MM.1S (cell line): ENCODE measurements around the gene SLC66A3.

Experiments used
- EZH2 ChIP-seq: fragments of 300-600 bp; sonication (generic); optimal IDR thresholded peaks from 2 replicates; pipeline ENCODE3; 2017; ENCODE audit warnings: low read depth, mild to moderate bottlenecking, antibody characterized with exemption, low read length, mixed read lengths
- EZH2phosphoT487 ChIP-seq: fragments of 300-600 bp; sonication (generic); IDR thresholded peaks from 2 replicates; pipeline ENCODE4 v1.6.1; 2018; ENCODE audit warnings: antibody characterized with exemption, low read length
- TF ChIP-seq, protein P1 (sequence below): fragments of 300-600 bp; sonication (generic); IDR thresholded peaks from 2 replicates; pipeline ENCODE4 v1.5.1; 2016; ENCODE audit warnings: antibody characterized with exemption, low read length, mixed read lengths

DNA sequence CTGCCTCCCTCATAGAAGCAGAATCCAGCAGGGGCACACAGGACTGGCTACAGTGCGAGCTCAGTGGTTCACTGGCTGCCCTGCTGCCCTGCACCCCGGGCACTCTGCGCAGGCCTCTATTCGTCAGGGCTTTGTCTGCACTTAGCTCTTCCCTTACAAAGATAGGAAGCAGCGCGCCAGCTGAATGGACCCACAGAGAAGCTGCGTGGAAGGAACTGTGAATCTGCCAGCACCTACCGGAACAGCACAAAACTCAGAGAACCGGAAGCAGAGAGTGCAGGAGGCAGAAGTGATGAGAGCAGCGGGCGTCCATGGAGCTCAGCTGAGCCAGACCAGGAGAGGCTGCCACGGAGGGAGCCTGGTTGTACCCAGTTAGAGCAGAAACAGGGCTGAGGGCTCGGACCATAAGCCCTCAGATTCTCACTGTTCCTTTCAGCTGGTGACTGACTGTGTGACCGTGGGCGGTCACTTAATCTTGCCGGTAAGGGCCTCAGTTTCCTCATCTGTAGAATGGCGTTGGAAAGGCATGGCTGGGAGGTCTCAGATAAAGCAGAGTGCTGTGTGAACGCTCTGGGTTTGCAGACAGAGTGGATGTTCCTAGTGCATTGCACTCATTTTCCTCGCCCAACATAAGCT, 23.1 kb upstream of the SLC66A3 start:
- TF ChIP-seq, protein P1, sequence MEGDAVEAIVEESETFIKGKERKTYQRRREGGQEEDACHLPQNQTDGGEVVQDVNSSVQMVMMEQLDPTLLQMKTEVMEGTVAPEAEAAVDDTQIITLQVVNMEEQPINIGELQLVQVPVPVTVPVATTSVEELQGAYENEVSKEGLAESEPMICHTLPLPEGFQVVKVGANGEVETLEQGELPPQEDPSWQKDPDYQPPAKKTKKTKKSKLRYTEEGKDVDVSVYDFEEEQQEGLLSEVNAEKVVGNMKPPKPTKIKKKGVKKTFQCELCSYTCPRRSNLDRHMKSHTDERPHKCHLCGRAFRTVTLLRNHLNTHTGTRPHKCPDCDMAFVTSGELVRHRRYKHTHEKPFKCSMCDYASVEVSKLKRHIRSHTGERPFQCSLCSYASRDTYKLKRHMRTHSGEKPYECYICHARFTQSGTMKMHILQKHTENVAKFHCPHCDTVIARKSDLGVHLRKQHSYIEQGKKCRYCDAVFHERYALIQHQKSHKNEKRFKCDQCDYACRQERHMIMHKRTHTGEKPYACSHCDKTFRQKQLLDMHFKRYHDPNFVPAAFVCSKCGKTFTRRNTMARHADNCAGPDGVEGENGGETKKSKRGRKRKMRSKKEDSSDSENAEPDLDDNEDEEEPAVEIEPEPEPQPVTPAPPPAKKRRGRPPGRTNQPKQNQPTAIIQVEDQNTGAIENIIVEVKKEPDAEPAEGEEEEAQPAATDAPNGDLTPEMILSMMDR, result no peak
- no peak for TF ChIP-seq EZH2
- TF ChIP-seq EZH2phosphoT487, result no peak
